HG02973 (cell line): ENCODE results near the gene FAM234A.
"Not testable (repeated sequence)": the region's sequence is repeated elsewhere in the genome, so short reads cannot be mapped to it uniquely, and the experiment has no call there.

ENCODE experiments used
- ATAC-seq: cut with Tn5 transposase; IDR thresholded peaks from one replicate; pipeline ENCODE4 v1.9.1; 2021; ENCODE audit warnings: moderate library complexity; ENCODE audit not compliant: unreplicated experiment

FAM234A gene

GRCh38 chr16:229731-230281 is 4.8 kb upstream of the FAM234A start:
- ATAC-seq = no peak

- ATAC-seq = not testable (repeated sequence)
These were observed 4.3 kb upstream of the FAM234A start for GRCh38 chr16:230351-230750.

- ATAC-seq = no peak
These were observed 3.7 kb upstream of the FAM234A start for GRCh38 chr16:230949-231348.

GRCh38 chr16:239948-240277 is 5.3 kb downstream of the FAM234A start:
- no peak for ATAC-seq

GRCh38 chr16:240559-240958 is 5.9 kb downstream of the FAM234A start:
- no peak for ATAC-seq

- no peak for ATAC-seq
These were observed 7.7 kb downstream of the FAM234A start for GRCh38 chr16:242281-242680.

- no peak for ATAC-seq
These were observed 8.7 kb downstream of the FAM234A start for GRCh38 chr16:243348-243747.

GRCh38 chr16:245105-245504 is 10.5 kb downstream of the FAM234A start:
- no peak for ATAC-seq

- ATAC-seq = no peak
These were observed 12.4 kb downstream of the FAM234A start for GRCh38 chr16:247027-247426.

GRCh38 chr16:249431-249830 is 14.8 kb downstream of the FAM234A start:
- no peak for ATAC-seq

- no peak for ATAC-seq
These were observed 18.0 kb downstream of the FAM234A start for GRCh38 chr16:252366-253337.

- ATAC-seq = no peak
These were observed 19.2 kb downstream of the FAM234A start for GRCh38 chr16:253833-254232.

- no peak for ATAC-seq
These were observed 19.8 kb downstream of the FAM234A start for GRCh38 chr16:254461-254860.

- no peak for ATAC-seq
These were observed 20.6 kb downstream of the FAM234A start for GRCh38 chr16:255183-255582.

GRCh38 chr16:258091-258490 is 23.5 kb downstream of the FAM234A start:
- not testable (repeated sequence) for ATAC-seq

GRCh38 chr16:259226-259625 is 24.6 kb downstream of the FAM234A start:
- ATAC-seq = no peak

- no peak for ATAC-seq
These were observed 25.2 kb downstream of the FAM234A start for GRCh38 chr16:259814-260253.

GRCh38 chr16:260326-260725 is 25.7 kb downstream of the FAM234A start:
- ATAC-seq = no peak

GRCh38 chr16:261031-261691 is 26.5 kb downstream of the FAM234A start:
- no peak for ATAC-seq

GRCh38 chr16:262121-262745 is 27.6 kb downstream of the FAM234A start:
- no peak for ATAC-seq

- ATAC-seq = no peak
These were observed 28.7 kb downstream of the FAM234A start for GRCh38 chr16:263182-263774.
